NCI-H2227 treated with DMSO at 0.1 percent for 48 hours (cell line): Measurements from ENCODE around the gene SPIC.
"Not testable (repeated sequence)": the region's sequence is repeated elsewhere in the genome, so short reads cannot be mapped to it uniquely, and the experiment has no call there.

ENCODE experiments used
- DNase-seq: peaks from one replicate; lab custom pipeline; 2025; lab: John Stamatoyannopoulos, UW

The SPIC gene

DNA sequence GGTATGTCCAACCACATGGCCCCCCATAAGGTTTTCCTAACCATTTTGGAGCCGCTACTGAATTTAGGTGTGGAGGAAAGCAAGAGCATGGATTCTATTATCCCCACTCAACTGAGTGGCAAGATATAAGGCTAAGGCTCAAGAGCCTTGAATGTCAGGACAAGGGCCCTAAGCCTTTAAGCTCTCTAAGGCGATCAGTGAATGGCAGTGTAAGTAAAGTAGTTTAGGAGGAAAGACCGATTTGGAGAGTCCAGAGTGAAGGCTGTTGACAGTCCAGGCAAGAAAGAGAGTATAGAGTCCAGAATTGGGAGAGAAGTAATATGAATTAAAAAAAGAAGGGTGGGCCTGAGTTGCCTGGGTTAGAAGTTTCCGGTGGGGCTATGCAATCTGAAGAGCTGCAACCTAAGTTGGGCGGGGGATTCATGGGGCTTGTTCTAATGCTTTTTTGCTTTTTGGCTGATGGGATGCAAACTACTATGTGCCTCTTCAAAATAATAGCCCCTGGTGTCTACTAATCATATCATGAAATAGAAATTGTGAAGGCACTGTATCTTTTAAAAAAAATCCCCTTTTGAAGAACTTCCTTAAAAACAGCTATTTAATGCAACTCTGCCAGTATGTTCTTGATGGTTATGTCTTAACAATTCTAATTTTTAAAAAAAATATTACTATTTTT lies at the start of gene SPIC:
Gene SPIC (plus strand): TSS at position 626 of the 676 bp plus-strand sequence. CDS start 1,569 bp downstream, outside the sequence.
- DNase-seq: no peak

DNA sequence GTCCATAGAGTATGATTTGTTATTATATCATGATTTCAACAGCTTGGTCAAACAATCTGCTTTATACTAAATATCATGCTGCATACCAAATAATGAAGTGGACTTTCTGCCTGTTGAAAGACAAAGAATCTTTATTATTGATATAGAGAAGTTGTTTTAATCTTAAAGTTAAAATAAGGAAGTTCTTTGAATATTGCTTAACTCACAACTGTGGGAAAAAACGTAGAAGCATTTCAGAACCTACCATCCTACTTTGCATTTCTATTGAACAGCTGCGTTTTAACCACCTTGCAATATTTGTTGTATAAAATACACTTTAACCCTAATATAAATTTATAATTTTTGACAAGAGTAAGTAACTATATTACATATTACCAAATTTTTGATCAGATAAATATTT lies 44.7 kb upstream of the SPIC start:
- DNase-seq: no peak

DNA sequence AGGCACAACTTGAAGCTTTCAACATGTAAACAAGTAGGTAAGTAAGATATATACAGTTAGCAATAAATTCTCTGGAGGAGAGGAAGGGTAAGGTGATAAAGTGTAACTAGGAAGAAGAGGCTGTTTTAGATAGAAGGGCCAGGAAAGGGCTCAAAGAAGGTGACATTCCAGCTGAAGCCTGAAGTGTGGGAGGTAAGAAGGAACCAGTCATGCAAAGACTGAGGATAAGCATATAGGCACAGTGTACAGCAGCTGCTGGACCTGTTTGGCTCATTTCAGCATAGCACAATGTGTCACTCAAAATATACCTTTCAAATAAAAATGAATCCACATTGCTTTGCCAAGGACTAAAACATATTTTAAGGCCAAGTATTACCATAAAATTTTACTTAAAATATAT lies 39.0 kb upstream of the SPIC start:
- DNase-seq: no peak

DNA sequence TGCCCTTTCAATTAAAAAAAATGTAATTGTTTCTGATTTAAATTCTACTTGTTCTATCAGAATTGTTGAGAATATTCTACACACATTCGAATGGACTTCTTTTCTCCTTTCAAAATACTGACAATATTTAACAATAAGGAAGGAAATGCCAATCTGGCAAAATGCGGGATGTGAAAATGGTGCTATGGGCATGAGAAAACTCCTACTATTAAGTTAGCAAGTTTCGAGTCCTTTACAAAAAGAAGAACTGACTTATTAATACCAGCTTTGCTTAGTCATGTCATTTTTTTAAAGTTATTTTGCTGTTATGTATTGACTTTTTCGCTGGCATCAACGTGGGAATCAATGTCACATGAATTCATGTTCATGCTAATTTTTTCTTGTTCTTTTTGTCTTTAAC lies 35.9 kb upstream of the SPIC start:
- DNase-seq: no peak

DNA sequence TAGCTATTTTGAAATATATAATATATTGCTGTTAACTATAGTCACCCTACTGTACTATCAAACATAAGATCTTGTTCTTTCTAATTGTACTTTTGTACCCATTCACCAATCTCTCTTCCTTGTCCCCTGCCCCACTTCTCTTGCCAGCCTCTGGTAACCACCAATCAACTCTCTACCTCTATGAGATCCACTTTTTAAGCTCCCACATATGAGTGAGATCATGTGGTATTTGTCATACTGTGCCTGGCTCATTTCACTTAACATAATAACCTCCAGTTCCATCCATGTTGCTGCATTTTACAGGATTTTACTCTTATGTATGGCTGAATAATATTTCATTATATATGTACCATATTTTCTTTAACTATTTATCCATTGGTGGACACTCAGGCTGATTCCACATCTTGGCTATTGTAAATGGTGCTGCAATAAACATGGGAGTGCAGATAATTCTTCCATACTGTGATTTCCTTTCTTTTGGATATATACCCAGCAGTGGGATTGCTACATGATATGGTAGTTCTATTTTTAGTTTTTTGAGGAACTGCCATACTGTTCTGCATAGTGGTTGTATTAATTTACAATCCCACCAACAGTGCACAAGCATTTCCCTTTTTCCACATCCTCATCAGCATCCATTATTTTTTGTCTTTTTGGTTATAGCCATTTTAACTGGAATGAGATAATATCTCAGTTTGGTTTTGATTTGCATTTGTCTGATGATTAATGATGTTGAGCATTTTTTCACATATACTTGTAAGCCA lies 33.5 kb upstream of the SPIC start:
- DNase-seq: no peak

DNA sequence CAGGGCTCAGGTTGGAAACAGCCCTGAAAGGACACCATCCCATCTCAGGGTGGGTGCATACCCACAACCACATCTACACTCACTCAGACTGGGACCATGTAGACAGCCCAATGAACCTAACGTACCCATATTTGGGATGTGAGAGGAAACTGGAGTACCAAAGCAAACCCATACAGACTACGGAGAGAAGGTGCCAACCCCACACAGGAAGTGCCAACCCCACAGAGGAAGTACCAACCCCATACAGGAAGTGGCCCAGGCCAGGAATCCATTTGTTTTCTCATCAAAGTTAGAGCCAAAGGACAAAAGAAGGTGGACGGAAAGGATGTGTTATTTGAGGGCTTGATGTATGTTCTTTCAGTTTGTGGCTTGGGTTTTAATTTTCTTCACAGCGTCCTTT lies 19.5 kb upstream of the SPIC start:
- DNase-seq: no peak

DNA sequence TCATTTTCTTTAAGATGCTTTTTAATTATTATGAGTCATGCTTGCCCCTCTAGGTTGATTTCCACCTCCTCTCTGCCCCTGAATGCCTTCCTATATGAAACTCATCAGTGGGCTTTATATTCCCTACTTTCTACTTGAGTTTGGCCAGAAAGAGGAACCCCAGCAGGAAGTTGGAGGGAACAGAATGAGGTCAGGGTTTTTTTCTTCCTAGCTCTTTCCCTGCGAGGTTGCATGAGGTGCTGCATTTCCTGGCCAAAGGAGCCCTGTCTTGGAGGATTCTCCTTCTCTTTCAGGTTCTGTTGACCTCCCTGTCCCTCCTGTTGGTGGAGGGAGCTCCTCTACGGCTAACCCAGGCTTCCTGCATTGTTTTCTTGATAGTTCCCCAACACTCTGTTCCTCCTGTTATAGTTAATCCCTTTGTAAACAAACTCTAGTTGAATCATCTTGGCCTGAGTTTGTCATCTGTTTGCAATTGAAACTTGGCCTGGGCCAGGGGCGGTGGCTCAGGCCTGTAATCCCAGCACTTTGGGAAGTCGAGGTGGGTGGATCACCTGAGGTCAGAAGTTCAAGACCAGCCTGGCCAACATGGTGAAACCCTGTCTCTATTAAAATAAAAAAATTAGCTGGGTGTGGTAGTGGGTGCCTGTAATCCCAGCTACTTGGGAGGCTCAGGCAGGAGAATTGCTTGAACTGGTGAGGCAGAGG lies 15.3 kb upstream of the SPIC start:
- DNase-seq: no peak

DNA sequence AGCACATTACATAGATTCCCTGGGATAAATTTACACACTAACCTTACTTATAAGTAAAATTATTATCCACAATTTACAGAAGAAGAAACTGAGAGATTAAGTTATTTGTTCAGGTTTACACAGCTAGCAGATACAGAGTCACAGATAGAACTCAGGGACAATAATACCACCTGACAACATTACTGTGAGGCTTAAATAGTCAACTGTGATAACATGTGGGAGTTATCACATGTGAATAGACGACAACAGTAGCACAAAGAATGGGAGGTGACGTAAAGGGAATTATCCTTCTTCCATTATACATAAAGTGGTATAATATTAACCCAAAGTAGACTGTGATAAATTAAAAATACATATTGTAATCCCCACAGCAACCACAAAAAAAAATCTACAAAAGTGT lies 6.2 kb upstream of the SPIC start:
- no peak for DNase-seq

DNA sequence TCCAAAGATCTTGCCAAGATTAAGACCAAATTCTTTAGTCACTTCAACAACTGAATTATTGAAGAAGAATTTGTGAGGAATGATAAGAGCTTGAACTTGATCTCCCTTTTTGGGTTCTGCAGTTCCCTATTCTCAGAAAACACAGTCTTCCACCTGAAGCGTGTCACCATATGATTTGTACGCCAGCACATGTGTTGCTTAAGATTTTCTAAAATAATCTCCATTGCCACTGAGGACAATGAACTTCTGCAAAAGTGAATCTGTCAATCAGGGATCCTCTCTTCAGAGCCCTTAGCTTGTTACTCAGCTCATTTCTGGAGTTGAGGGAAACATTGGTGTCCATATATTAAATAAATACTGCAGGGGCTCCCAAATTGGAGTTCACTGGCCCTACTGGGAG lies 4.2 kb upstream of the SPIC start:
- DNase-seq: no peak

DNA sequence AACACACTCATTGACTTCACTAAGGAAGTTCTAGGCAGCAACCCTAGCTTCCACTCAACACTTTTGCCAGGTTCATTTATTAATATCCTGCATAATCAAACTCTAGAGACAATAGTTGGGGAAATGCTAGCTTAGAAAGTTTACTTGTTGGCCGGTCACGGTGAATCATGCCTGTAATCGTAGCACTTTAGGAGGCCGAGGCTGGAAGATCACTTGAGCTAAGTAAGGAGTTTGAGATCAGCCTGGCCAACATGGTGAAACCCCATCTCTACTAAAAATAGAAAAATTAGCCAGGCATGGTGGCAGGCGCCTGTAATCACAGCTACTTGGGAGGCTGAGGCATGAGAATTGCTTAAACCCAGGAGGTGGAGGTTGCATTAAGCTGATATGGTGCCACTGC lies 3.3 kb upstream of the SPIC start:
- not testable (repeated sequence) for DNase-seq

DNA sequence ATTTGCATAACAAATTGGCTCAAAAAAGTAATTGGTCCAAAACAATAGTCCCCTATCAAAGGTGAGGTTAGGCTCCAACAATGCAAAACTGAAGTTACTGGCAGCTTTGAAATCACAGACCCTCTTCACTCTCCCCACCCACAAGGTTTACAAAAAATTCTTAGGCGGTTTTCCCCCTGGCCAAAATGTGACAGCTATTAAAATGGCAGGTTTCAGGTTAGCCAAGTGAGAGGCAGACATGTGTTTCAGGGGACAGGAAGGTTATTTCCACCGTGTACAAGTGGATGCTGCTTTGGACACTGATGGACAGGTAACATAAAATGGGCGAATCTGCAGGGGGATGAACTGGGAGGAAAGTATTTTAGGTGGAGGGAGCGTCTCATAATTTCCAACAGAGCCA lies 888 bp upstream of the SPIC start:
- DNase-seq: no peak

DNA sequence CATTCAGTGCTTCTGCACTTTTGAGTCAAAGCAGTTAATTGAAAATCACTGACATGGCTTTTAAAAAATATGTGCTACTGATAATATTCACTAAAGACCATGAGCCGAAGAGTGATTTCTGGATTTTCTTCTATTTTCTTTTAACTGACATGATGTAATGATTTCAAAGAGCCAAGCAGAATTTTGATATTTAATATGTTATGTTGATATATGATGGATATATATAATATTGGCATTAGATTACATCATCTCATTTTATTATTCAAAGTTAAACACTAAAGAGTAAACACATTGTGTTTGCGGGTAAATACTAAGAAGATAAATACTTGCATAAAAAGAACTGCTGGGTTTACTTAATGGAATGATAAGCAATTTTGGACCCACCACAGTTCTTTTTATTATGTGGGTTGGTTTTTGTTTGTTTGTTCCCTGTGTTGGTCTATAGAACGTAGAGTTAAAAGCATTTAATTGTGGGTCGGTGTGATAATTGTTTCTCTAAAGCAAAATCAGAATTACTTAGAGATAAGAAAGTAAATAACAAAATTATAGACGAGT lies 692 bp downstream of the SPIC start:
- no peak for DNase-seq

DNA sequence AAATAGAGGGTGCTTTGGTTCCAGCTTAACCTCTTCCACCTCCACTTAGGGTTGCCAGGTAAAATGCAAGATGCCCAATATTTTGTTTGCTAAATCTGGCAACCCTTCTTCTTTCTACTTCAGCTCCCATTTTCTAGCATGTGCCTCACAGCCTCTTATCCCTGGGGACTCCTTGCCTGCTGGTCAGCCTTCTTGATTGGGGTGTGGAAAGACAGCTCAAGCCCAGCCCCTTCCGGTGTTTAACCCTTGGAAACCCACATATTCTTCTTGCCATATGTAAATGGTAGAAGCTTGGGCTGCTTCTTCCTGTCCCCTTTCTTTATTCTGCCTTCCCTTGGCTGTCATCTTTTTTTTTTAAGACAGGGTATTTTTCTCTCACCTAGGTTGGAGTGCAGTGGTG lies 5.7 kb downstream of the SPIC start:
- DNase-seq: no peak

DNA sequence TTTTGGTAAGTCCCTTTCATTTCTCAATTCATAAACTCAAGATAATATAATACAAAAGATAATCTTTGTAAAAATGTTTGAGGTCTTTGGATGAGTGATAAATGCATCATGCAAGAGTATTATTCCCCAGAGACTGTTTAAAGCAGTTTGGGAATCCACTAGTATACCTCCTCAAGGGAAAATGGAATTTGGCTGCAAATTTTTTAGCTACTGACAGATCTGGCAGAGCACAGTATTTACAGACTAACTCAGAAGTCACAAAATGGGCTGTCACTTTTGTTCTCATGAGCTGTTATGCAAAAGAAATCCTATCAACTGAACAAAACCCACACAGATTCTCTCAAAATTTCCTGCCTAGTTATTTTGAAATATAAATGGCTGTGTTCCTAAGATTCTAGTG lies 9.9 kb downstream of the SPIC start:
- no peak for DNase-seq

DNA sequence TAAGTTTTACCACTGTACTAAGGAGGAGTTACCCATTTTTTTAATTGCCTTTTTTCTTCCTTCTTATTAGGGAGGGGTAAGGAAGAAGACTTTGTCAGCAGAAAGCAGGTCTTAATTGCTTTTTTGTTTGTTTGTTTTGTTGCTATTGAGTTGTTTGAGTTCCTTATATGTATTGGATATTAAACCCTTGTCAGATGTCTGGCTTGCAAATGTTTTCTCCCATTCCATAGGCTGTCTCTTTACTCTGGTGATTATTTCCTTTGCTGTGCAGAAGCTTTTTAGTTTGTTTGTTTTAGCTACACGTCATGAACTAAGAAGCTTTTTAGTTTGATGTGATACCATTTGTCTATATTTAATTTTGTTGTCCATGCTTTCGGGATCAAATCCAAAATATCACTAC lies 13.3 kb downstream of the SPIC start:
- no peak for DNase-seq

DNA sequence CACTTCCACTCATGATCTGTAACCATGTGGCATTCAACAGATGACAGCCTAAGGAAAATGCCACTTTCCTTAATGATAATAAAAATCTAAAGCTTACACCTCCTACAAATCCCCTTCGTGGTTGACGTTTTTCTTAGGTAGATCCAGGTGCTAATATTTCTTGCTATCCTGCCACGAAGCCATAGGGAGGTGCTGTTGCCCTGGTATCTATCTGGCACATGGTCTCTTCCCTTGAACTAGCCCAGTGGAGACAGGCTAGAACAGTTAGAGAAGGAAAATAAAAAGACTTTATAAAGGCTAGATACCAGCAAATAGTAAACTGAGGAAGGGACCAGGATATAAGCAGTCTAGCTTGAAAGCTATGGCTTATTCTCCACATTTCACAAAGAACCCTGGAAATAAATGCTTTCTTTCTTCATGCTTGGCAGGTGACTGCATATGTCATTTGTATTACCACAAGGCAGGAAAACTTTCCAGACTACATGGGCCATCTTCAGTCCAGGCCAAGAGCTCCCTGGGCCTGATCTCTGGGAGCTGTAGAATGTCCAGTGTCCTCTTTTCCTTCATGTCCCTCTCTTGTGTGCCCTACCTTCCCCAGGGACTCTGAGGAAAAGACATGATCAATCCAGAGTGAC lies 15.3 kb downstream of the SPIC start:
- DNase-seq: no peak

DNA sequence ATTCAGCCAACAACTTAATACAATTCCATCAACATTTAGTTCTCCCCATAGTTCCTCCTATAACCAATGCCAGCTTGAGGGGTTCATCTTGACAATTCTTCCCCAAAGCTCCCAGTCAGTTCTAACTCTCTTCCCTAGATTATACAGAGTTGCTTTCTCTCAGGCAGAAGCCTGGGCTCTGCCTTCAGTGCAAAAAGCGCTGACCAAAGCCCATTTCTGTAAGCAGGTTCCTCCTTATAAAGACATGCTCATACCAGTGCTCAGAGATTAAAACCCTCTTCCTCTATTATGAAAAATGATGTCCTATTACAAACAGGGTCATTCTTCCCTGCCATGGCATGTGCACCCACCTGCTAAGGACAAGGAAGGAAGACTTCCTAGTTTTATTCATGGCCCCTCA lies 16.2 kb downstream of the SPIC start:
- DNase-seq: no peak

DNA sequence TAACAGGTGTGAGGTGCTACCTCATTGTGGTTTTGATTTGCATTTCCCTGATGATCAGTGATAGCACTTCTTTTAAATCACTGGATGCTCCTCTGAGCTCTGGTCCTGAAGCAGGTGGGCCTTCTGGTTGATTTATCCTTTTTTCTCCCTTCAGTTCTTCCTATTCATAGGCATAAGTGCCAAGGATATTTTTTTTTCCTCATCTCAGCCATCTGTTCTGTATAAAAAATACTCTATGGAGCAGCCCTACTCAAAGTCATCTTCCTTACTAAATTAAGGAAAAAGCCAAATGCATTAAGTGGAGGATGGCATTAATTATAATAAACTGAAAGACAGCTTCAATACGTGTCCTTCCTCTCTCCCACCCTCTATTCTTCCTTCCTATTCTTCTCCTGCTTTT lies 18.4 kb downstream of the SPIC start:
- DNase-seq: no peak

DNA sequence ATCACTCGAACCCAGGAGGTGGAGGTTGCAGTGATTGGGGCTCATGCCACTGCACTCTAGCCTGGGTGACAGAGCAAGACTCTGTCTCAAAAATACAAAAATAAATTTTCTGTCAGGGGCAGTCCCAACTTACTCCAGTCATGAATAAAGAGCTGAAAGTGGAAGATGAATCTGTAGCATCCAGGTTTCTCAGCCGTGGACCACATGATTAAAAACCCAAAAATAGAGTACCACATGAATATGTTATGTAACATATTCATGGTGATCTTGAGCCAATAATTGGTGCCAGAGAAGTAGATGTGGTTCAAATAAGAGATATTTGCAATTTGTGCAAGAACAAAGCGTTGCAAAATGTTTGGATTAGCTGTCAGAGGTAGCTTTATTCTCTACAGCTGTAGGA lies 23.1 kb downstream of the SPIC start:
- no peak for DNase-seq

DNA sequence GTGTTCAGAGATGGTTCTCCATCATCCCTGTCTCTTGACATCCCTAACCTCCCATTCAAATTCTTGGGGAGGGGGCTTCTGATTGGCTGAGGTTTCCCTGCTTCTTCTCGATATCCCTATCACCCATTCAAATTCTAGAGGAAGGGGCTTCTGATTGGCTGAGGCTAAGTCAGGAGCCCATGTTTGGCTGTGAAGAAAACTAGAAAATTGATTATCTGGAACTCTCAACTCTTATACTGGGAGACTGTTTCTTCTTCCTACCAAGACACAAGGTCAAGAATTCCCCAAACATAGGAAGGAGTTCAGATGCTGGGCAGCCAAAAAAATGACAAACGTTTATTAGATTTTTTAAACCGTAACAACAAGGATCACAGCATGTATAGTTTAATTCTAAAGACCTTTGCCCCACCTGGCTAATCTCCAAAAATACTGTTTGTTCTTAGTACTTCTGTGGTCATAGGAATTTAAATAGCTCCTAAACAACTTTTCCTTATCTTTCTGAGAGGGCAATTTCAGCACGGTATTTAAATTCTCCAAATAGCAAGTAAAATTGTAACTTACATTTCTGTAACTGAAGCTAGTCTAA lies 26.4 kb downstream of the SPIC start:
- DNase-seq: no peak

DNA sequence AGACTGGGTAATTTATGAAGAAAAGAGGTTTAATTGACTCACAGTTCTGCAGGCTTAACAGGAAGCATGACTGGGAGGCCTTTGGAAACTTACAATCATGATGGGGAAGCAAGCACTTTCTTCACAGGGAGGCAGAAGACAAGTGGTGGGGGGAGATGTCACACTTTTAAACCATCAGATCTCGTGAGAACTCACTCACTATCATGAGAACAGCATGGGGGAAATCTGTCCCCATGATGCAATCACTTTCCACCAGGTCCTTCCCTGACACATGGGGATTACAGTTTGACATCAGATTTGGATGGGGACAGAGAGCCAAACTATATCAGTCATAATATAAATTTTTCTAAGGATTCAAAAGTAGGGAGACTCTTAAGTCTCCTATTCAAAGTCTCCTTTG lies 46.0 kb downstream of the SPIC start:
- DNase-seq: no peak

DNA sequence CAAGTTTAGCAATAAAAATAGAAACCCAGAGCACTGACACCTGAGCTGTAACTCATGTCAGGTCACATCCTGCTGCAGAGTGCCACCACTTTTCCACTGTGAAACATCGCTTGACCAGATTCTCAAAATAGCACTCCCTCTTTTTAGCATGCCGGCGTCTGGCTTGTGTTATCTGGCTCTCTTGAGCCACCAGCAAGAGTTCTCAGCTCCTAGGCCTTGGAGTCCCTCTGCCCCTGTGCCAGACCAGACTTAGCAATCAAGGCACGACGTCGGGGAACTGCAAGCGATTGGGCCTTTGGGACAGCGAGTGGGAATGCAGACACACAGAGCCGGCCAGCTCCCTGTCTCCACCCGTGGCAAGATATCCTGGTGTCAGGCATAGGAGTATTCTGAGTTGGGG lies 52.5 kb downstream of the SPIC start:
- no peak for DNase-seq
